SU-DHL-6 (cell line): ENCODE data around the gene NGLY1.

Source experiments
- CTCF ChIP-seq: fragments of 200-600 bp; sonication (generic); IDR thresholded peaks from one replicate; pipeline ENCODE4 v1.5.1; 2017; ENCODE audit warnings: antibody characterized with exemption, mild to moderate bottlenecking, low read length, moderate library complexity; ENCODE audit not compliant: insufficient read depth, poor library complexity, severe bottlenecking
- EZH2phosphoT487 ChIP-seq: fragments of 200-600 bp; sonication (generic), shearing (Covaris generic); conservative IDR thresholded peaks from 2 replicates; pipeline ENCODE4 v1.6.1; 2018; ENCODE audit warnings: mild to moderate bottlenecking, antibody characterized with exemption, low read length, moderate library complexity, mixed read lengths

GRCh38 chr3:25679166-25679565 is 104.1 kb downstream of the NGLY1 start:
- no peak for TF ChIP-seq CTCF
- TF ChIP-seq EZH2phosphoT487 = no peak
